Stimulated activated CD4-positive, alpha-beta T cell treated with anti-CD3 and anti-CD28 coated beads, Interleukin-2, amount 100 ng/mL, for 4 hours (primary cell): ENCODE measurements around the gene COG8.
"Not testable (repeated sequence)": the region's sequence is repeated elsewhere in the genome, so short reads cannot be mapped to it uniquely, and the experiment has no call there.

Source experiments
- DNase-seq: peaks from one replicate; pipeline ENCODE4 v3.0.0-alpha.2; 2020; ENCODE audit warnings: low read depth

Gene COG8

DNA sequence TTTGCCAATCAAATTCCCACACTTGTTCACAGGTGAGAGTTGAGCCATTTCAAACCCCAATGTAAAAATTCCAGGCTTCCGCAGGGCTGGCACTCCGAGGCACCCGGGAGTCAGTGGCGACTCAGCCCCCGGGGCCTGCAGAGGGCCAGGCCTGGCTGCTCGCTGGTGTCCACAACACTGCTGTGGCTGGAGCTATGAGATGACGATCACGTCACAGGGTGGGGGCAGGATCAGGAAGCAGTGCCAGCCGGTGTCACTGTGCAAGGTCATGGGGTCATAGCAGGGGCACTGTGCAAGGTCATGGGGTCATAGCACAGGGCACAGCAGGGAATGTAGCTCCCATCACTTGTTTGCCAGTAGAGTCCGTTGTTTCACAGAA lies 20.5 kb downstream of the COG8 start:
- DNase-seq, result no peak

DNA sequence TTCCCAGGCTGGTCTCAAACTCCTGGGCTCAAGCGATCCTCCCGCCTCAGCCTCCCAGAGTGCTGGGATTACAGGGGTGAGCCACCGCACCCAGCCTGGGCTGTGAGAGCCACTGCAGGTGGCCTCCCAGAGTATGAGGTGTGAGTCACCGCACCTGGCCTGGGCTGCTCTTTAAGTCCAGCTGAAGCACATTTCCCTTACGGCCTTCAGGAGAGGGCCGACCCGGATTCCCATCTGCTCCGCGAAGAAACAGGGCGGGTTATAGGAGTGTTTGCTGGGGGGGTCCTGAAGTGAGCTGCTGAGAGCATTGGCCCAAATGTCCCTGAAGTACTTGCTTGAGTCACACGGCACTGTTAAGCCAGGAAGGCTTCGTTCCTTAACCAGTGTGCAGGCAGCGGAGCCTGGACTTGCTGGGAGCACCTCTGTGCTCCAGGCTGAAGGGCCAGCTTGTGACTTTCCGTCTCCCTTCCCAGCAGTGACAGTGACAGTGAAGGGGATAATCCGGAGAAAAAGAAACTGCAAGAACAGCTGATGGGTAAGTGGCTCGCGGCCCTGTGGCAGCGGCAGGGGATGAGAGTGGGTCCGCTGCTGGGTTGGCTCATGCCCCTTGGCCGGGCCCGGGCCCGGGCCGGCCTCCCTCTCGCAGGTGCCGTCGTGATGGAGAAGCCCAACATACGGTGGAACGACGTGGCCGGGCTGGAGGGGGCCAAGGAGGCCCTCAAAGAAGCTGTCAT lies 21.0 kb downstream of the COG8 start:
- no peak for DNase-seq

DNA sequence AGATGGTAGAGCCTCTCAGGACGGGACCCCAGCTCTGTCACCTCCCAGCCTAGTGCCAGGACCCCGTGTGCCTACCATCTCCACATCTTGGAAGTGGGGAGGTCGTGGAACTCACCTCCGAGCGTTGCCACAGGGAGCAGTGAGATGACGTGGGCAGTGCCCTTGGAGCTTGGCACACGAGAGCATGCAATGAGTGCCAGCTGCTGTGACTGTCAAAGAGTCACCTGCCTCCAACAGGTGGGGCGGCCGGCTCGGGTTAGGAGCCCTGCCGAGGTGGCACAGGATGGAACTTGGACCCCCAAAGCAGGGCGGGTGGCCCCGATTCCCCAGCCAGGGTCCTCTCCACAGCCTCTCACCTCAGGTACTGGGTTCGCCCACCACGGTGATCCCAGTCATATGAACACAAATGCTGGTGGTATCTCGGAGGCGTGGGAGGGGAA lies 22.7 kb downstream of the COG8 start:
- no peak for DNase-seq

DNA sequence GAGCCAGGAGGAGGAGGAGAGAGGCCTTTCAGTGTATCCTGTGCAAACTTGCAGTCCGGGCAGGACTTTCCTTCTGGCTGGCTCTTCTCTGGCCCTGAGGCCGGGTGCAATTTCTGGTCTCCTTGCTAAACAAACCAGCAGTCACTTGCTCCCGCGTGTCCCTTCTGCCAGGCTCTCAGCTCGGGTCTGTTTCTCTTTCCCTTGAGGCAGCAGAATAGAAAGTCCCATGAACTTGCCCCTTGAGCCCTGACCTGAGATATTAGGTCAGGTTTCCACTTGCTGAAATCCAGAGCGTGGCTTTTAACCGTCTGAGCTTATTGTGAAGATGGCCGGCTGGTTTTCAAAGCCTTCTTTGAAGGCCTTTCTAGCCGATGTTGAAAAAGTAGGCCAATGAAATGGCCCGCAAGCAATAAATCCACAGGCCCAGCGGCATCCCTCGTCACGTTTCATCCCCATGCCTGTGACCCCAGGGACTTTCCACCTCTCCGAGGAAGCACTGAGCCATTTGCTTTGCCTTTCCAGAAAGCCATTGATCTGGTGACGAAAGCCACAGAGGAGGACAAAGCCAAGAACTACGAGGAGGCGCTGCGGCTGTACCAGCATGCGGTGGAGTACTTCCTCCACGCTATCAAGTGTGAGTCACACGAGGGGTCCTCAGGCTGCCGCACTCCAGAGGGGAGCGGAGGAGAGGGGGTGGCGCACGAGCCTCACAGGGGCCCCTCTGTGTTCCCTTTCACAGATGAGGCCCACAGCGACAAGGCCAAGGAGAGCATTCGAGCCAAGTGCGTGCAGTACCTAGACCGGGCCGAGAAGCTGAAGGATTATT lies 23.7 kb downstream of the COG8 start:
- DNase-seq, result no peak

- DNase-seq, result no peak
Observed at GRCh38 chr16:69314534-69314933, 24.8 kb downstream of the COG8 start.

- no peak for DNase-seq
Observed at GRCh38 chr16:69313469-69313868, 25.9 kb downstream of the COG8 start.

DNA sequence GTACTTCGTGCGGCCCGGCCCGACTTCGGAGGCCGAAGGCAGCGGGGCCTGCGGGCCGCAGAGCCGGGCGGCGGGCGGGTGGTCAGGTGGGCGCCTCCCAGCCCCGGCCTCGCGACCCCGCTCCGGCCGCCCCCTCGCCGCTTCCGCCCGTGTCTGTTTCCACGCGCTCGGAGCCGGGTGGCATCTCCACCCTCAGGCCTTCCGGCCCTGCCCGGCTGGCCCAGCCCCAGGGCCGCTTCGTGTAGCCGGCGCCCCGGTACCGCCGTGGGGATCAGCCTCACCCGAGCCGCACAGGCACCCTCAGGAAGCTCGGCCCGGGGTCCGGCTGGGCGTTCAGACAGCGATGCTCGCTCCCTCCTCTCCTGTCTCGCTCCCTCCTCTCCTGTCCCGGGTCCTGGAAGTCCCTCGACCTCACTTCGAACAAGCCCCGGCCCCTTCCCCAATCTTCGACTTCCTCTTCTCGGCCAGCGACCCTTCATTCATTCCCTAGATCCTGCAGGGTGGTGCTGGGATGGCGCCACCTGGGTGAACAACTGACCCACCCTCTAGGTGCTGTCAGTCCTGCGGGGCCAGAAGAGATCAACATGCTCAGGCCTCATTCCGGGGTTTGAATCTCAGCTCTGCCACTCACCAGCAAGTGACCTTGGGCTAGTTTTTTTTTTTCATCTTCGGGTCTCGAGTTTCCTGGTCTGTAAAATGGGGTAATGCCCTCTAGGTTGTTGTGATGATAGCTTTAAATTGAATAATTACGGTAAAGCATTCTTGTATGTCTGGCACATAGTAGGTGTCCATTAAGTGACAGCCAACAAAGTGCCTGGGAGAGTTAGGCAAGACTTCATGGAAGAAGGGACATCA lies 27.6 kb downstream of the COG8 start:
- DNase-seq, result no peak

GRCh38 chr16:69310653-69311532 lies 28.5 kb downstream of the COG8 start, which contains the start of gene VPS4A:
TSS of gene VPS4A (plus strand) at chr16:69311350. CDS start at chr16:69311512, 162 bp downstream.
- DNase-seq, result peak; percentile 96

- DNase-seq, result no peak
Observed at GRCh38 chr16:69309316-69309715, 30.0 kb downstream of the COG8 start.

GRCh38 chr16:69307856-69308255 lies 31.5 kb downstream of the COG8 start:
- no peak for DNase-seq

- no peak for DNase-seq
Observed at GRCh38 chr16:69307091-69307490, 32.3 kb downstream of the COG8 start.

DNA sequence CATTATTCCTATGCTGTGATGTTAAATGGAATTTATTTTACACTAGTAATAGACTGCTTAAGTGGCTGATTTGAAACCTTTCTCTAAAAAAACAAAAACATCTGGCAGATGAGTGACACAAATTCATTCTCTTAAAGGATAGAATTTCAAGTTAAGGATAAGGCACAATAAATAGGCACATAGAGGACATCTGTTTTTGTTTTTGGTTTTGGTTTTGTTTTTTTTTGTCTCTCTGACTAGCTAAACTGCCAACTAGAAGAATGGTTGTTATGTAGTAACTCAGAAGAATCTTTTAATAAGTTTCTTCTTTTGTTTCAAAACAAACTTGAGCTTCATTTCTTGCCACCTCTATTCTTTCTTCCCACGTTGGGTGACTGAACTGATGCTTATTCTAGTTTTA lies 33.3 kb downstream of the COG8 start:
- DNase-seq, result no peak

GRCh38 chr16:69302301-69302700 lies 37.1 kb downstream of the COG8 start:
- DNase-seq, result no peak

DNA sequence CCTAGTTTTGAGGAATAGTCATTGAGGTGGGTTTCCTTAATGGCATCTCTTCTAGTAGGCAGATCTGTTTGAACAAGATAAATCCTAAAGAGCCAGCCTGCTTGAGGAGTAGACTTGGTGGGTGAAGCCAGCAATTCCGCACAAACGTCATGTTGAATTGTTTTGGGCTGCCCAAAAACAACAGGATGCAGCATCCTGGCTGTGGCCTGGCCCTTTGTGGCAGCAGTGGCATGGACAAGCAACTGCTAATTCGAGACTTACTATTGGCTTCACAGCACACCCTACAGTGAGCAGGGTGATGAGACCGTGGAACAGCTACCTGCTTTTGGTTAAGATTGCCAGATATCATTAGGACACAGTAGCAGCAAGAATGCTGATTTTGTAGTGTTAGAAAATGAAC lies 37.5 kb downstream of the COG8 start:
- DNase-seq, result no peak

GRCh38 chr16:69301187-69301586 lies 38.2 kb downstream of the COG8 start:
- DNase-seq, result no peak

- no peak for DNase-seq
Observed at GRCh38 chr16:69298261-69298660, 41.1 kb downstream of the COG8 start.

DNA sequence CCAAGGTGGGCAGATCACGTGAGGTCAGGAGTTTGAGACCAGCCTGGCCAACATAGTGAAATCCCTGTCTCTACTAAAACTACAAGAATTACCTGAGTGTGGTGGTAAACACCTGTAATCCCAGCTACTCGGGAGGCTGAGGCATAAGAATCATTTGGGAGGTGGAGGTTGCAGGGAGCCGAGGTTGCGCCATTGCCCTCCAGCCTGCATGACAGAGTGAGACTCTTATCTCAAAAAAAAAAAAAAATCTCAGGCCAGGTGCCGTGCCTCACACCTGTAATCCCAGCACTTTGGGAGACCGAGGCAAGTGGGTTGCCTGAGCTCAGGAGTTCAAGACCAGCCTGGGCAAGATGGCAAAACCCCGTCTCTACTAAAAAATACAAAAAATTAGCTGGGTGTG lies 42.6 kb downstream of the COG8 start:
- not testable (repeated sequence) for DNase-seq

GRCh38 chr16:69294051-69294450 lies 45.3 kb downstream of the COG8 start:
- DNase-seq, result no peak

DNA sequence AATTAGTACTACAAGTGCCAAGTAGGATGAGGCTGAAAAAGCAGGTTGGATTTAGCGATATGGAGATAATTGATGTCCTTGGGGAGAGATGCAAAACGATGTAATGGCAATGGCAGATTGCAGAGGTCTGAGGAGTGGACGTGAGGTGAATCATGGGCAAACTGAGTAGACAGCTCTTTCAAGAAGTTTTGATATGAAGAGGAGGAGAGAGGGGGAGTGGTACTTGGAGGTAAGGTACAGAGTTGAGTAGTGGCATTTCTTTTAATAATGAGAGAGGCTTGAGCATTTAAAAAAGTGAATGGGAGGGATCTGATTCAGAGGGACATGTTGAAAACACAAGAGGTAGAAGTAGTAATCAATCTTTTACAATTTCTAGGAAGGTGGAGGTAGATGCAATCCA lies 46.0 kb downstream of the COG8 start:
- no peak for DNase-seq

GRCh38 chr16:69291657-69292056 lies 47.7 kb downstream of the COG8 start:
- DNase-seq, result not testable (repeated sequence)

- DNase-seq, result peak; percentile 30
Observed at GRCh38 chr16:69286941-69287713, 52.2 kb downstream of the COG8 start.
